ENCODE results near the gene SPTBN1.

Gene SPTBN1

GRCh38 chr2:54636415-54637139 lies 180.4 kb downstream of the SPTBN1 start:
- no peak for DNase-seq

DNA sequence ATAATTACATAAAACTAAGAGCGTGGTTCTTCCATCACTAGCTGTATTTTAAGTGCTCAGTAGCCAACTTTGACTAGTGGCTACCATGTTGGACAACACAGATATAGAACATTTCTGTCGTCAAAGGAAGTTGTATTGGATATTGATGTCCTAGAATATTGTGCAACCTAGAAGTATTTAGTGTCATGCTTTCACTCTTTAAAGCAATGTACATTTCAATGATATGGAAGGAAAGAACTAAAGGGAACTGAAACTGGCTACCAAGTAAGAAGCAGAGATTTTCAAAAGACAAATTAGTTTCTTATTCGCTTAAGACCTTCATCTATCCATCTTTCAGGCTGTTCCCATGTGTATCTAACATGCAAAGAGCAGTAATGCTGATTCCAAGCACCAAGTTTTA lies 182.0 kb downstream of the SPTBN1 start:
- DNase-seq = no peak

- no peak for DNase-seq
These were observed 182.7 kb downstream of the SPTBN1 start for GRCh38 chr2:54638774-54639187.

- DNase-seq = no peak
These were observed 183.5 kb downstream of the SPTBN1 start for GRCh38 chr2:54639609-54640008.

DNA sequence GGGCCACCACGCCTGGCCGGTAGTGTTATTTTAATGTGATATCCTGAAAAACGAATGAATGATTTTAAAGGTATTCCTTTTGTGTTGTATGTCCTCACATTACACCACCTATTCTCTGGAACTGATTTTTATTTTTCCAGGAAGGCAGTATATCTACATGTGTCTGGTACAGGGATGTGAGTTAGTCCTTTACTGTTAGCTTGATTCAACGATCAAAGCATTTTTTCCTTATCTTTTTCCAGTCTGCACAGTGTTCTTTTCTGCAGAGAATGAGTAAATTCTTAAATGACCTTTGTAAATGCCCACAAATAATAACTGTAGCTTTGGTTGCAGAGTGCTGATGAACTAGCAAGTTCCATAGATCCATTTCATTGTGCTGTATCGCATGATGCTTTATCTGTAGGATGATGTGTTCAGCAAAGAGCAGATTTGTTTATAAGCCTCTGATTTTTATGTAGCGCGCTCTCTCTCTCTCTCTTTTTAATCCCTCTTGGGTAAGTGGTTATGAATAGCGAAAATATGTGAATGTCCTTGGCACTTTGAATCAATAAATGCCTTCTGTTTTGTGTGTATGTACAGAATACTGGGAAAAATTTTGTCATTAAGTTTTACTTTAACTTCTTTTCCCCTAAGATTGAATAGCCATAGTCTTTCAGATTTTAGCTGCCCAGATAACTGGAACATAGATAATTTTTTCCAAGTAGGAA lies 184.9 kb downstream of the SPTBN1 start:
- DNase-seq = no peak

- no peak for DNase-seq
These were observed 185.9 kb downstream of the SPTBN1 start for GRCh38 chr2:54641988-54642387.

- DNase-seq = no peak
These were observed 186.7 kb downstream of the SPTBN1 start for GRCh38 chr2:54642677-54643430.

DNA sequence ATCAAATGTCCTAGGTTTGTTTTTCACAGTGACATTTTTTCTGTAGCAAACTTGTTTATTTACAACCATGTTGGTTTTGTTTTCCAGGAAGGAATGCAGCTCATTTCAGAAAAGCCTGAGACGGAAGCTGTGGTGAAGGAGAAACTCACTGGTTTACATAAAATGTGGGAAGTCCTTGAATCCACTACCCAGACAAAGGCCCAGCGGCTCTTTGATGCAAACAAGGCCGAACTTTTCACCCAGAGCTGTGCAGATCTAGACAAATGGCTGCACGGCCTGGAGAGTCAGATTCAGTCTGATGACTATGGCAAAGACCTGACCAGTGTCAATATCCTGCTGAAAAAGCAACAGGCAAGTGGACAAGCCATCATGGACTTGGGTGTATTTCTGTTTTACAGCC lies 188.1 kb downstream of the SPTBN1 start:
- no peak for DNase-seq

DNA sequence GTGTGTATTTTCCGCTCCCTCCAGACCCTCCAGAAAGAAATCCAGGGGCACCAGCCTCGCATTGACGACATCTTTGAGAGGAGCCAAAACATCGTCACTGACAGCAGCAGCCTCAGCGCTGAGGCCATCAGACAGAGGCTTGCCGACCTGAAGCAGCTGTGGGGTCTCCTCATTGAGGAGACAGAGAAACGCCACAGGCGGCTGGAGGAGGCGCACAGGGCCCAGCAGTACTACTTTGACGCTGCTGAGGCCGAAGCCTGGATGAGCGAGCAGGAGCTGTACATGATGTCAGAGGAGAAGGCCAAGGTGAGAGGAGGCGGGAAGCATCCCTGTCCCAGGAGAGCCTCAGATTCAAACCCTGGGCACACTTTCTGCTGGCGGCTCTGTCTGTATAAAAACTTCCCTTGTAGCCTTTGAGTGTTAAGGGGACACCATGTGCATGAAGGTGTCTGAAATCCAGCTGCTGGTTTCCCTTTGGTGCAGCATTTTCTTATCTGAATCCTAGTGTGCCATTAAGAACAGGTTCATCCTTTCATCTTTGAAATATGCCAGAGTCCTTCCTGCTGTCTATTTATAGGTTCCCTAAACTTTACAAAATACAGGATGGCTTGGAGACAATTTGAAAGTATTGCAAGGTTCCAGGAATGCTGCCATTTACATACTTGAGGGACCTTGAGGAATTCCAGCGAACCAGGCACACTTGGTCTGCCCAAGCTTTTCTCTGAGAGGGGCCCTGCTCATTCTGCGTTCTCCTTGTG lies 190.2 kb downstream of the SPTBN1 start:
- DNase-seq = no peak

GRCh38 chr2:54648256-54648655 lies 192.1 kb downstream of the SPTBN1 start:
- DNase-seq = no peak

DNA sequence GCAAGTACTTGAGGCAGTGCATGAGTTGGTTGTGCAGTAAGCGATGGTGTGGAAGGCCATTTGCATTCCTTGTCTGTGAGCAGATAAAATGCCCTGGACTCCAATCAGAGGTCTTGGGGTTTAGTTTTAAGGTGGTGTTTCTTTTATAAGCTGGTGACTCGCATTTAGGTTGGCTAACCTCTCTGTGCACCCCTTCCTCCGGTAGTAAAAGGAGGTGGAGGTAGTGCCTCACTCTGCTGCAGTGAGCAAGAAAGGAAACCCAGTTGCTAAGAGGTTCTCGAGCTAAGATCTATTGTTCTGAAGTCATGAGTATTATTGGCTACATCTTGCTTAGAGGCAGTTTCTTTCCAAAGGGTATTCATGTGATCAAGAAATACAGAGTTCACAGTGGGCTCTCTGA lies 193.1 kb downstream of the SPTBN1 start:
- no peak for DNase-seq

GRCh38 chr2:54649633-54650032 lies 193.5 kb downstream of the SPTBN1 start:
- DNase-seq = no peak

GRCh38 chr2:54650612-54651011 lies 194.5 kb downstream of the SPTBN1 start:
- DNase-seq = no peak

GRCh38 chr2:54651291-54651690 lies 195.2 kb downstream of the SPTBN1 start:
- no peak for DNase-seq

GRCh38 chr2:54652540-54652939 lies 196.4 kb downstream of the SPTBN1 start:
- no peak for DNase-seq

- DNase-seq = no peak
These were observed 197.6 kb downstream of the SPTBN1 start for GRCh38 chr2:54653572-54654204.

DNA sequence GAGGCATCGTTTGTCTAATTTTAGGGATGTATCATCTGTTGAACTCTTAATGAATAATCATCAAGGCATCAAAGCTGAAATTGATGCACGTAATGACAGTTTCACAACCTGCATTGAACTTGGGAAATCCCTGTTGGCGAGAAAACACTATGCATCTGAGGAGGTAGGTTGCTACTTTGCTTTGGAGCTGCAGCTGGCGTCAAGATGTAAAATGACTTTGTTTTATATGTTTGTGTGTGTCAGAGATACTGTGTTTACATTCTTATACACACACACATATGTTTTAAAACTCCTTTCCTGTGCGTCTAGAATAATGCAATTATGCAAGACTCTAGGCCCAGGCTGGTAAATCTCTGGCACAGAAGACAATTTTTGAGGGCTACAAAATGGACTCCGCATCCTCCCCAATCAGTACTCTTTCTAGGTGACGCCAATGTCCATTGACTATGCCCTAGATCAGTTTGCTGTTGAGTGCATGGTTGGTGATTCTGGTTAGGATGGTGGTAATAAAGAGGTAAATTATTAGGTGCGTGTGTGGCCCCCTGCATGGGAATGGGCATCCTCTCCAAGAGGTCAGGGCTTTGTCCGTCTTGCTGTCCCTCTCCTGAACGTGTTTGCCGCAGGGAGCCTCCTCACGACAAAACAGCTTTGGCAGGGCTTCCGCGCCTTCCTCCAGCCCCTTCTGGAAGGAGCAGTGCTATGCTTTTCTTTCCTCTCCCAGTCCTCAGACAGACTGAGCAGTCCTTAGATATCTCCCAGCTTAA lies 199.1 kb downstream of the SPTBN1 start:
- no peak for DNase-seq

DNA sequence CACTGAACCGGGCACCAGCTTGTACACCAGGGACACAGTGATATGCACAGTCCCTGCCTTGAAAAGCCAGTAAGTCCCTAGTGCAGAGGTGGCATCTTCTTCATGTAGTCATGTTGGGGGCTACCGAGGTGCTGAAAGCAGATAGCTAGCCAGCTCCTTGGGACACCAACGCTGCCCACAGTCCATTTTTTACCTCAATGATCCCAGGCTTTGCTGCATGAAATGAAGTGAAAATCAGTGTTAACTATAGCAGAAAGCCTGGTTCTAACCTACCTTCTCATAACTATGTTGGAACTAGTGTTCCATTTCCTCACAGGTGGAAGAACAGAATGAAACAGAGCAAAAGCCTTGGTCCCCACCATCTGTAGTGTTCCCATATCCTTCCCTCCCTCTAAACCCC lies 200.7 kb downstream of the SPTBN1 start:
- DNase-seq = no peak

- DNase-seq = no peak
These were observed 201.5 kb downstream of the SPTBN1 start for GRCh38 chr2:54657664-54658083.

GRCh38 chr2:54658564-54659071 lies 202.5 kb downstream of the SPTBN1 start:
- no peak for DNase-seq

DNA sequence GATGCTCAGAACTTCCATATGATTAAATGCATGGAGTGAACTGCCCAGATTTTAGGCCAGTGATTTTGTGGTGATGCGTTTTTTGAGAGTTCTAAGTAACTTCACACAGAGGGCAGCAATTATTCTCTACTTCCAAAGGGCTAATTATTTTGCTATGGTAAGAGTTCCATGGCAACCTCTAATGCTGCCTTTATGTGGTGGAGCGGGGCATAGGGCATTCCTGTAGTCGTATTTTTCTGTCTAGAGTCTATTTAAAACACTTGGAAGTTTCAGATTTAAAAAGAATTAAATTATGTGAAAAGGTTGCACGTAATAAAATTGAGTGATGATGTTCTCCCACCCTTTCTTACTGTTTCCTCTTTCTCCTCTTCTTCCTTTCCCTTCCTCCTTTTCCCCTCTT lies 203.4 kb downstream of the SPTBN1 start:
- DNase-seq = no peak

DNA sequence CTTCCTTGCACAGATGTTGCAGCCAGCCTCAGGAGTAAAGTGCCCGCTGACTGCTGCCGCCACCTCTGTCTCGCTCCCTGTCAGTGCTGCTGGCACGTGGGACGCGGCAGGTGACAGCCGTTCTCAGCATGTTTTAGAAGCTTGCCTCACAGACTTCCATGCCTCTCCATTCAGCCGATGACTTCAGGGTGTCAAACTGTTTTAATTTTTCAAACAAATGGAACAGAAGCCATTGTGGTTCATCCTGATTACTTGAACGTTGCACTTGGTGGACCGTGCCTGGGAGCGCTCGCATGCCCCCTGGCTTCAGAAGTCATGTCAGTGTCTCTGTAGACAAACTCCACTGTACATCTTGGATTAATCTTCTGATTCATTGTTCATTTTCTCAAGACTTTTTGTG lies 204.6 kb downstream of the SPTBN1 start:
- no peak for DNase-seq

Data from NCI-H2081 treated with DMSO at 0.1 percent for 48 hours (cell line).